Activated CD8-positive, alpha-beta memory T cell treated with anti-CD3 and anti-CD28 coated beads for 48 hours (primary cell): ENCODE results near the gene DACH2.

ENCODE experiments used
- DNase-seq, 3 experiments: peaks; one replicate each; pipeline ENCODE4 v3.0.0-alpha.2; 2020; ENCODE audit warnings: low read depth in 2 of 3, low spot score in 2 of 3

Gene DACH2

GRCh38 chrX:86747091-86747490, 598.8 kb downstream of the DACH2 start:
- no peak for DNase-seq

- DNase-seq, result no peak
These were observed 657.0 kb downstream of the DACH2 start for GRCh38 chrX:86805241-86805640.

- no peak for DNase-seq
These were observed 658.5 kb downstream of the DACH2 start for GRCh38 chrX:86806786-86807185.

- no peak for DNase-seq
These were observed 661.4 kb downstream of the DACH2 start for GRCh38 chrX:86809651-86810050.

GRCh38 chrX:86829786-86830185, 681.5 kb downstream of the DACH2 start:
- DNase-seq, result no peak

- no peak for DNase-seq
These were observed 682.4 kb downstream of the DACH2 start for GRCh38 chrX:86830685-86831084.

- DNase-seq, result no peak
These were observed 696.9 kb downstream of the DACH2 start for GRCh38 chrX:86845101-86845500.
